ENCODE measurements around the gene CRYGS.

DNA sequence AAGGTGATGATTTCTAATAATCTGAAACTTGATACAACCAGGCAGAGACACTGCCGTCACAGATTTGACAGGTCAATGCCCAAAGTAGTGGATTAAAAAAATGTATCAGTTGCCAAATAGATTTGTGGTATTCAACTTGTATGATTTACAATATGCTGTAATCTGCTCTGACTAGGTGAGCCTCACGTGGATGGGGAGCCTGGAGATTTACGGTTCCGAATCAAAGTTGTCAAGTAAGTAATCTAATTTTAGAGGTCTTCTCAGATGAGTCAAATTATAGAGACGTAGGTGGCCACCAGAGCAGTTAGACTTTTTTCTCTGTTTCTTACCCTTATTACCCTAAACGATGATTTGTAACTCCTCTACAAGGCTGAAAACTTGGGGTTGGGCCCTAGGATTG, 38.4 kb upstream of the CRYGS start:
- TF ChIP-seq EP300 (IDR thresholded peaks at IDR 0.05; ENCODE audit: borderline replicate concordance) (no peak), TEAD4 (IDR thresholded peaks at IDR 0.05) (no peak), FOXM1 (IDR thresholded peaks at IDR 0.05; ENCODE audit: borderline replicate concordance, low read depth) (no peak)

Measured in Ishikawa (cell line).